Esophagus muscularis mucosa (tissue), 3 donors: ENCODE results near the gene SLC14A1.

Experiments
- CTCF ChIP-seq, 3 experiments: fragments of 200-600 bp in 2 of 3; fragments of 450-650 bp in 1 of 3; sonication (generic) in 2 of 3; IDR thresholded peaks; one replicate each; pipeline ENCODE4 v1.5.1; 2017 to 2019; ENCODE audit warnings: antibody characterized with exemption in 3 of 3, mild to moderate bottlenecking in 2 of 3, moderate library complexity in 1 of 3
- EP300 ChIP-seq: sonication (generic); formaldehyde crosslinking; IDR thresholded peaks from one replicate; pipeline ENCODE4 v1.6.1; 2017; ENCODE audit warnings: antibody characterized with exemption

- no peak for TF ChIP-seq CTCF (IDR thresholded peaks at IDR 0.05)
- no peak for TF ChIP-seq EP300
These were observed 45.5 kb upstream of the SLC14A1 start for GRCh38 chr18:45678441-45678840.
